Measurements from ENCODE around the gene GRK5.

The GRK5 gene

GRCh38 chr10:119424258-119424975 is 217.0 kb downstream of the GRK5 start:
- Histone ChIP-seq H3K27ac (no peak overlapping the region), H3K4me1 (ENCODE audit: control insufficient read depth in 1 of 2, insufficient read depth in 1 of 2, low read depth in 1 of 2, low read length in 1 of 2) (no peaks in the 10 kb centered on the region), H3K36me3 (peaks cover 46% of the 10 kb centered on the region), H3K4me3 (ENCODE audit: low read depth in 1 of 2, low read length in 1 of 2) (no peak overlapping the region), H3K9me3 (no peaks in the 10 kb centered on the region), H3K27me3 (no peaks in the 10 kb centered on the region)
- no peak for TF ChIP-seq CTCF (IDR thresholded peaks at IDR 0.05)

GRCh38 chr10:119425102-119425880 is 217.9 kb downstream of the GRK5 start:
- Histone ChIP-seq H3K27ac (no peak overlapping the region), H3K27me3 (no peaks in the 10 kb centered on the region), H3K9me3 (no peaks in the 10 kb centered on the region), H3K36me3 (peaks cover 47% of the 10 kb centered on the region), H3K4me3 (ENCODE audit: low read depth in 1 of 2, low read length in 1 of 2) (no peak overlapping the region), H3K4me1 (ENCODE audit: control insufficient read depth in 1 of 2, insufficient read depth in 1 of 2, low read depth in 1 of 2, low read length in 1 of 2) (no peaks in the 10 kb centered on the region)
- TF ChIP-seq CTCF (IDR thresholded peaks at IDR 0.05), result no peak

GRCh38 chr10:119425881-119426170 is 218.5 kb downstream of the GRK5 start:
- TF ChIP-seq CTCF (IDR thresholded peaks at IDR 0.05), result no peak
- no peaks in the 10 kb centered on the region for H3K27me3 ChIP-seq
- no peaks in the 10 kb centered on the region for H3K9me3 ChIP-seq
- no peak overlapping the region for H3K27ac ChIP-seq
- H3K4me1 ChIP-seq (ENCODE audit: control insufficient read depth in 1 of 2, insufficient read depth in 1 of 2, low read depth in 1 of 2, low read length in 1 of 2), result no peaks in the 10 kb centered on the region
- H3K36me3 ChIP-seq, result peaks cover 48% of the 10 kb centered on the region
- H3K4me3 ChIP-seq (ENCODE audit: low read depth in 1 of 2, low read length in 1 of 2), result no peak overlapping the region

GRCh38 chr10:119426699-119427098 is 219.3 kb downstream of the GRK5 start:
- Histone ChIP-seq H3K9me3 (no peaks in the 10 kb centered on the region), H3K36me3 (peaks cover 55% of the 10 kb centered on the region), H3K27me3 (no peaks in the 10 kb centered on the region), H3K27ac (no peak overlapping the region), H3K4me3 (ENCODE audit: low read depth in 1 of 2, low read length in 1 of 2) (no peak overlapping the region), H3K4me1 (ENCODE audit: control insufficient read depth in 1 of 2, insufficient read depth in 1 of 2, low read depth in 1 of 2, low read length in 1 of 2) (no peaks in the 10 kb centered on the region)
- no peak for TF ChIP-seq CTCF (IDR thresholded peaks at IDR 0.05)

- Histone ChIP-seq H3K27ac (no peak overlapping the region), H3K9me3 (no peaks in the 10 kb centered on the region), H3K27me3 (no peaks in the 10 kb centered on the region), H3K4me1 (ENCODE audit: control insufficient read depth in 1 of 2, insufficient read depth in 1 of 2, low read depth in 1 of 2, low read length in 1 of 2) (no peaks in the 10 kb centered on the region), H3K36me3 (peaks cover 60% of the 10 kb centered on the region), H3K4me3 (ENCODE audit: low read depth in 1 of 2, low read length in 1 of 2) (no peak overlapping the region)
- TF ChIP-seq CTCF (IDR thresholded peaks at IDR 0.05), result no peak
Observed at GRCh38 chr10:119427263-119427864, 220.0 kb downstream of the GRK5 start.

All from neutrophil (primary cell).